GM18870 (cell line): ENCODE results near the gene ARSD.

ENCODE experiments used
- ATAC-seq: cut with Tn5 transposase; IDR thresholded peaks from one replicate; pipeline ENCODE4 v1.9.1; 2021; ENCODE audit warnings: moderate library complexity; ENCODE audit not compliant: unreplicated experiment

The ARSD gene

DNA sequence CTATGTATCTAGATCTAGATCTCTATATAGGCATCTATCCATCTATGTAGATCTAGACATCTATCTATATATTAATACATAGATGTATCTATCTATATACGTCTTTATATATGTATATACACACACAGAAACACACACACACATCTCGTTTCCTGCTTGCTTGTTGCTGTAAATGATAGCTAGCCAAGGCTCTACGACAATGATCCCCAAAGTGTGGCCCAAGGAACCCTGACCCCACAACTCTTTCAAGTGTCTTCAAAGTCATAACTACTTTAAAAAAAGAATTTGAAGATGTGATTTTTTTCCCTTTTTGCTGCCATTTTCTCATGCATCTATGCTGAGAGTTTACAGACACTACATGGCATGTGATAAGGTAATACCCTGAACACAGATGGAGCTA lies 71.6 kb downstream of the ARSD start:
- no peak for ATAC-seq

DNA sequence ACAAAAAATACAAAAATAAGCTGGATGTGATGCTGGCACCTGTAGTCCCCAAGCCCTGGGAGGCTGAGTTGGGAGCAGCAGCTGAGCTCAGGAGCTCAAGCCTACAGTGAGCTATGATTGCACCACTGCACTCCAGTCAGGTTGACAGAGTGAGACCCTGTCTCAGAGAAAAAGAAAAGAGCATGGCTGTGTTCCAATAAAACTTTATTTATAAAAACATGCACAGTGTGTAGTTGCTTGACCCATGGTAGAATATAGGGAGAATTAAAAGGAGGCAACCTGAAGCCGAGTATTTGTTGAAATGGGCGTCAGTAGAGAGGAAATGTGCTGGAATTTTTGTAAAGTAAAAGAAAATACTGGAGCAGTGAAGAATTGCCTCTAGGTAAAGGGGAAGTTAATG lies 73.4 kb downstream of the ARSD start:
- no peak for ATAC-seq

DNA sequence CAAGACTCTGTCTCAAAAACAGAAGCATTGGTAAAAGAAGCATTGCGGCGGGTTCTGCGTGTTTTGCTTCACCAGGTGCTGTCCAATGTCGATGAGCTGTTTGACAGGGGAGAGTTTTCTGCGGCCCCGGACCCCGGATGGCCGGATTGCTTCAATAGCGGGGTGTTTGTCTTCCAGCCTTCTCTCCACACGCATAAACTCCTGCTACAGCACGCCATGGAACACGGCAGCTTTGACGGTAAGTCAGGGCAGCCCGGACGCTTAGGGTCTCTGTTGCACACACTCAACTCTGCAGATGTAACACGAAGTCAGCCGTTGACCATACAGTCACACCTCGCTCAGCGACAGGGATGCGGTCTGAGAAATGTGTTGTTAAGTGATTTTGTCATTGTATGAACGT lies 74.2 kb downstream of the ARSD start:
- no peak for ATAC-seq
